Ovary (tissue), 3 donors: Measurements from ENCODE around the gene MDP1.

ENCODE experiments used
- EP300 ChIP-seq: sonication (generic); formaldehyde crosslinking; IDR thresholded peaks from one replicate; pipeline ENCODE4 v1.6.1; 2017; ENCODE audit warnings: antibody characterized with exemption
- POLR2A ChIP-seq: fragments of 450-650 bp; IDR thresholded peaks from one replicate; pipeline ENCODE4 v1.6.1; 2017; ENCODE audit warnings: antibody characterized with exemption, mild to moderate bottlenecking, moderate library complexity
- TF ChIP-seq, protein P1 (sequence below), 3 donors: fragments of 450-650 bp in 2 of 3; fragments of 200-600 bp in 1 of 3; IDR thresholded peaks; one replicate each; pipeline versions ENCODE4 v1.5.1 to v1.8.0; 2016 to 2022; ENCODE audit warnings: antibody characterized with exemption in 3 of 3, mild to moderate bottlenecking in 1 of 3
- donor health status: DM: no; HTN: no; CAD: no.

DNA sequence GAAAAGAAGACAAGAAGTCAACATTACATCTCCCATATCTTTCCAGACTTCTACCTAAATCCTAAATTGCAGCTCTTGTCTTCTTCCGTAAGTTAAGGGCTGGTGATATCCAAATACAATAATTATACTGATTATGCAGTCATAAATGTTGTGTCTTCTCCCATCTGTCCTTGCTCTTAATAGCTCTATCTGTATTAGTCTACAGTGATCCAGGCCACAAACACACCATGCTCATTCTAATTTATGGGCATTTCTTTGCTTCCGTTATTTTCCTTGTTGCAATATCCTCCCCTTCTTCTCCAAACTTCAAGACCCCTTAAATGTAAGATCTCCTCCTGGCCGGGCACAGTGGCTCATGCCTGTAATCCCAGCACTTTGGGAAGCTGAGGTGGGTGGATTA, 3.7 kb upstream of the MDP1 start:
- TF ChIP-seq EP300 (no peak), POLR2A (no peak)
- TF ChIP-seq, protein P1, sequence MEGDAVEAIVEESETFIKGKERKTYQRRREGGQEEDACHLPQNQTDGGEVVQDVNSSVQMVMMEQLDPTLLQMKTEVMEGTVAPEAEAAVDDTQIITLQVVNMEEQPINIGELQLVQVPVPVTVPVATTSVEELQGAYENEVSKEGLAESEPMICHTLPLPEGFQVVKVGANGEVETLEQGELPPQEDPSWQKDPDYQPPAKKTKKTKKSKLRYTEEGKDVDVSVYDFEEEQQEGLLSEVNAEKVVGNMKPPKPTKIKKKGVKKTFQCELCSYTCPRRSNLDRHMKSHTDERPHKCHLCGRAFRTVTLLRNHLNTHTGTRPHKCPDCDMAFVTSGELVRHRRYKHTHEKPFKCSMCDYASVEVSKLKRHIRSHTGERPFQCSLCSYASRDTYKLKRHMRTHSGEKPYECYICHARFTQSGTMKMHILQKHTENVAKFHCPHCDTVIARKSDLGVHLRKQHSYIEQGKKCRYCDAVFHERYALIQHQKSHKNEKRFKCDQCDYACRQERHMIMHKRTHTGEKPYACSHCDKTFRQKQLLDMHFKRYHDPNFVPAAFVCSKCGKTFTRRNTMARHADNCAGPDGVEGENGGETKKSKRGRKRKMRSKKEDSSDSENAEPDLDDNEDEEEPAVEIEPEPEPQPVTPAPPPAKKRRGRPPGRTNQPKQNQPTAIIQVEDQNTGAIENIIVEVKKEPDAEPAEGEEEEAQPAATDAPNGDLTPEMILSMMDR (IDR thresholded peaks at IDR 0.05) = no peak
